ENCODE data around the gene DISC1. TPM values are rescaled to one million over a fixed set of nuclear protein-coding genes. Genes with fewer than 3 reads are reported as not detected.

DISC1 gene
- total and polyA plus RNA-seq, 2 donors (not counting 3 experiments of a cell fraction or from before 2014, with no cell fraction given), result 3.3 to 14.7 TPM

GRCh38 chr1:231767471-231767870 lies 140.9 kb downstream of the DISC1 start:
- Histone ChIP-seq H3K4me3 (replicated peaks in 1 of 3; ENCODE audit: insufficient read depth in 1 of 3, low read depth in 1 of 3, low read length in 3 of 3) (no peak overlapping the region), H3K4me2 (ENCODE audit: insufficient read depth, low read length) (no peak overlapping the region), H2AFZ (ENCODE audit: low read depth, low read length) (no peak overlapping the region), H4K20me1 (replicated peaks; ENCODE audit: control insufficient read depth, extremely low read depth, insufficient read depth, low read length) (no peaks in the 10 kb centered on the region), H3K9me1 (replicated peaks; ENCODE audit: control insufficient read depth, extremely low read depth, insufficient read depth, low read length) (no peaks in the 10 kb centered on the region), H3K36me3 (ENCODE audit: control insufficient read depth in 2 of 2, extremely low read depth in 1 of 2, insufficient read depth in 2 of 2, low read length in 2 of 2) (peaks cover 0 to 2% of the 10 kb centered on the region in 2 experiments), H3K9me3 (replicated peaks; ENCODE audit: control insufficient read depth, insufficient read depth, low read length) (no peaks in the 10 kb centered on the region), H3K27me3 (ENCODE audit: control insufficient read depth in 2 of 2, insufficient read depth in 2 of 2, low read length in 2 of 2) (no peaks in the 10 kb centered on the region), H3K4me1 (ENCODE audit: control insufficient read depth, extremely low read depth, insufficient read depth, low read length) (no peaks in the 10 kb centered on the region), H3K27ac (ENCODE audit: insufficient read depth, low read depth, low read length) (no peak overlapping the region), H3K79me2 (ENCODE audit: control insufficient read depth, insufficient read depth, low read length) (no peaks in the 10 kb centered on the region), H3K9ac (replicated peaks; ENCODE audit: extremely low read depth, insufficient read depth, low read length) (no peak overlapping the region)
- DNase-seq (ENCODE audit: low read depth, low spot score) (no peak), FAIRE-seq (no peak)
- BruUV-seq (replicated peaks), result no TSS peak
- CTCF ChIA-PET, result interaction anchor here (0.8 to 5.6 kb wide), 3 partner anchors 11 to 32 kb away, joined by 3 to 48 read pairs (median 7); no protein-coding TSS in a partner anchor
- TF ChIP-seq JUN (IDR thresholded peaks at IDR 0.05; ENCODE audit: borderline replicate concordance, insufficient read depth, insufficient read length, low read depth) (no peak), POLR2A (IDR thresholded peaks at IDR 0.05; ENCODE audit: low read depth, low read length) (no peak), GATA2 (IDR thresholded peaks at IDR 0.05; ENCODE audit: insufficient read depth, insufficient read length, low read depth, low read length) (no peak), POLR2AphosphoS5 (IDR thresholded peaks at IDR 0.05; ENCODE audit: insufficient read depth, low read depth, low read length) (no peak)
- POLR2A ChIA-PET, result no interaction called here
- intact Hi-C loops (cut with micrococcal nuclease), result no loop called here
- dilution Hi-C loops (cut with MboI; ENCODE audit: extremely low pct_ligation_motif_present, low sequenced_read_pairs), result no loop called here

GRCh38 chr1:231768416-231768815 lies 141.8 kb downstream of the DISC1 start:
- H3K4me3 ChIP-seq (replicated peaks in 1 of 3; ENCODE audit: insufficient read depth in 1 of 3, low read depth in 1 of 3, low read length in 3 of 3), result no peak overlapping the region
- dilution Hi-C loops (cut with MboI; ENCODE audit: extremely low pct_ligation_motif_present, low sequenced_read_pairs) (no loop called here), intact Hi-C loops (cut with micrococcal nuclease) (no loop called here)
- H3K36me3 ChIP-seq (ENCODE audit: control insufficient read depth in 2 of 2, extremely low read depth in 1 of 2, insufficient read depth in 2 of 2, low read length in 2 of 2), result peaks cover 0 to 2% of the 10 kb centered on the region in 2 experiments
- no peaks in the 10 kb centered on the region for H3K79me2 ChIP-seq (ENCODE audit: control insufficient read depth, insufficient read depth, low read length)
- H3K27me3 ChIP-seq (ENCODE audit: control insufficient read depth in 2 of 2, insufficient read depth in 2 of 2, low read length in 2 of 2), result no peaks in the 10 kb centered on the region
- no peak overlapping the region for H3K9ac ChIP-seq (replicated peaks; ENCODE audit: extremely low read depth, insufficient read depth, low read length)
- H3K9me3 ChIP-seq (replicated peaks; ENCODE audit: control insufficient read depth, insufficient read depth, low read length), result no peaks in the 10 kb centered on the region
- no peaks in the 10 kb centered on the region for H3K9me1 ChIP-seq (replicated peaks; ENCODE audit: control insufficient read depth, extremely low read depth, insufficient read depth, low read length)
- BruUV-seq (replicated peaks), result no TSS peak
- DNase-seq (ENCODE audit: low read depth, low spot score), result no peak
- no peaks in the 10 kb centered on the region for H4K20me1 ChIP-seq (replicated peaks; ENCODE audit: control insufficient read depth, extremely low read depth, insufficient read depth, low read length)
- H3K27ac ChIP-seq (ENCODE audit: insufficient read depth, low read depth, low read length), result no peak overlapping the region
- H2AFZ ChIP-seq (ENCODE audit: low read depth, low read length), result no peak overlapping the region
- CTCF ChIA-PET, result interaction anchor here (1.0 to 5.6 kb wide), 3 partner anchors 11 to 13 kb away, joined by 3 to 48 read pairs (median 5); no protein-coding TSS in a partner anchor
- TF ChIP-seq FOS (IDR thresholded peaks at IDR 0.05; ENCODE audit: borderline replicate concordance, insufficient read depth, low read length), result no peak
- no peak for TF ChIP-seq MAX (IDR thresholded peaks at IDR 0.05; ENCODE audit: insufficient read depth, insufficient read length)
- TF ChIP-seq POLR2A (IDR thresholded peaks at IDR 0.05; ENCODE audit: low read depth, low read length), result no peak
- no peak for TF ChIP-seq EZH2 (IDR thresholded peaks at IDR 0.05; ENCODE audit: borderline replicate concordance, low read depth, low read length, severe bottlenecking)
- TF ChIP-seq JUN (IDR thresholded peaks at IDR 0.05; ENCODE audit: borderline replicate concordance, insufficient read depth, insufficient read length, low read depth), result no peak
- TF ChIP-seq MYC (IDR thresholded peaks at IDR 0.05; ENCODE audit: low read depth, low read length), result no peak
- no peak for FAIRE-seq
- H3K4me2 ChIP-seq (ENCODE audit: insufficient read depth, low read length), result no peak overlapping the region
- H3K4me1 ChIP-seq (ENCODE audit: control insufficient read depth, extremely low read depth, insufficient read depth, low read length), result no peaks in the 10 kb centered on the region
- POLR2A ChIA-PET, result no interaction called here
